Measurements from ENCODE around the gene IBSP.

Gene IBSP, protein sequence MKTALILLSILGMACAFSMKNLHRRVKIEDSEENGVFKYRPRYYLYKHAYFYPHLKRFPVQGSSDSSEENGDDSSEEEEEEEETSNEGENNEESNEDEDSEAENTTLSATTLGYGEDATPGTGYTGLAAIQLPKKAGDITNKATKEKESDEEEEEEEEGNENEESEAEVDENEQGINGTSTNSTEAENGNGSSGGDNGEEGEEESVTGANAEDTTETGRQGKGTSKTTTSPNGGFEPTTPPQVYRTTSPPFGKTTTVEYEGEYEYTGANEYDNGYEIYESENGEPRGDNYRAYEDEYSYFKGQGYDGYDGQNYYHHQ

GRCh38 chr4:87799301-87800113 lies at the start of gene IBSP:
Gene IBSP, plus strand, starts transcription at chr4:87799554. Its CDS starts 2,808 bp downstream, at chr4:87802362.
- DNase-seq (ENCODE audit: low read depth, low spot score) = no peak

GRCh38 chr4:87749883-87750282 lies 49.5 kb upstream of the IBSP start:
- no peak for DNase-seq (ENCODE audit: low read depth, low spot score)

DNA sequence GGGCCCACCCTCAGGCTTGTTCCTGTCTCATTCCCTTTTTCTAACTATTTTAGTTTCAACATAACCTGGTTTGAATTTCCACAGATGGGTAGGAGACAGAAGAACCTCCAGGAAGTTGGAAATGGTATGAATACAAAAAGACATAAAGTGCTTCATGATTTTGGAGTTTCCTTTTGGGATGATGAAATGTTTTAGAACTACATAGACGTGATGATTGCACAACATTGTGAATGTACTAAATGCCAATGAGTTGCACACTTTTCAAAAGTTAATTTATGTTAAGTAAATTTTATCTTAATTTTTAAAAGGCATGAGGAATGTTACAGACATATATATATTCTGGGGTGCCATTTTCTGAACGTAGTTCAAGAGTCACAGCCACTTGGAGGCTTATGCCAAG lies 41.1 kb upstream of the IBSP start:
- DNase-seq (ENCODE audit: low read depth, low spot score) = no peak

GRCh38 chr4:87762311-87762710 lies 37.0 kb upstream of the IBSP start:
- DNase-seq (ENCODE audit: low read depth, low spot score) = no peak

- no peak for DNase-seq (ENCODE audit: low read depth, low spot score)
Measured at GRCh38 chr4:87781569-87781968, 17.8 kb upstream of the IBSP start.

GRCh38 chr4:87783781-87784180 lies 15.6 kb upstream of the IBSP start:
- DNase-seq (ENCODE audit: low read depth, low spot score) = peak; percentile 30

DNA sequence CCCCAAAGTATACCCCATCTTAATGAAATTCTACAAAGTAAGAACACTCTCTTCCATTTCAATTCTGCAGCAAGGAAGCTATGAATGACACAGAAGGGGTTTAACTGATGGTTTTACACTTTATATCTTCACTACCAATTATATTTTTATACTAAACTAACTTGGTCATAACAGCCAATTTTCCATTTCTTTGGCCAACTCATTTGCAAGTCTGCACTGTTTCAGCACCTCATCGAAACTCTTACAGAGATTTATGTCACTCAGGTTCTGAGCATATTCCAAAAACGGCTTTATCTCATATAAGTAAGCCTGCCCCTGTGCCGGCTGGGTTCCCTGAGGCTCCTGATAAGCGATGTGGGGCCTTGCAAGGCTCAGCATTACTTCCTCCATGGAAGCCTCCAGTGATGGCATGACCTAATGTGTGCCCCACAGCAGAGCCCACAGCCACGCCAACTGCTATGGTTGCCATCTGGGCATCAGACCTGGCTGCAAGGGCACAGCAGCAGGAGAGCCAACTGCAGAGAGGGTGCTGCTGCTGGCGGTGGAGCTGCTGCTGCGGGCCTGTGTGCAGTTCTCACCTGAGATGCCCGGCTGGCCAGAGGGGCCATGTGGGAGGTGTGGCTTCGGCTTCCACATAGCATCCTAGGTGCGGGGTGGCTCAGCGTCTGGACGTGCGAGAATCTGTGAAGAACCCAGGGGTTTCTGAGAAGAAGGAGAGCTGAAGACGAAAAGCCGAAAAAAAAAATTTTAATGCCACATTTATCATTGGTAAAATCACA lies 13.4 kb upstream of the IBSP start:
- DNase-seq (ENCODE audit: low read depth, low spot score) = no peak

GRCh38 chr4:87802858-87803257 lies 3.5 kb downstream of the IBSP start:
- DNase-seq (ENCODE audit: low read depth, low spot score) = no peak

DNA sequence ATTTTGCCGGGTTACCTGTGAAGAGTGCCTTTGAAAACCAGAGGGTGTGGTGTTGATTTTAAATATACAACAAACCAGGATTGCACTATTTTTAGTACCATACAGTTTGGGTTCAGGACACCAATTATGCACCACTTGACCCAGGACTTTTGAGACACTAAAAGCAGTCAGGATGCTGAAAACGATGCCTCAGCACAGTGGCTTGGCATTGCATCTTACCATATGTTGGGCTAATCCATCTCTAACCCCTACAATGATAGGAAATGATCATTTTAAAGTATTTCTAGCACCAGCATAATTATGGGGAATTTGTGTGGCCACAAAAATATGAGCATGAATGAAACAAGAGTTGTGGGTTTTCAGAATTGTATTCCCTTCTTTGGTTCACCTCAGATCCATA lies 4.1 kb downstream of the IBSP start:
- DNase-seq (ENCODE audit: low read depth, low spot score) = no peak

GRCh38 chr4:87804871-87805270 lies 5.5 kb downstream of the IBSP start:
- no peak for DNase-seq (ENCODE audit: low read depth, low spot score)

- DNase-seq (ENCODE audit: low read depth, low spot score) = no peak
Measured at GRCh38 chr4:87805971-87806370, 6.6 kb downstream of the IBSP start.

GRCh38 chr4:87806520-87806919 lies 7.2 kb downstream of the IBSP start:
- peak; percentile 24 for DNase-seq (ENCODE audit: low read depth, low spot score)

DNA sequence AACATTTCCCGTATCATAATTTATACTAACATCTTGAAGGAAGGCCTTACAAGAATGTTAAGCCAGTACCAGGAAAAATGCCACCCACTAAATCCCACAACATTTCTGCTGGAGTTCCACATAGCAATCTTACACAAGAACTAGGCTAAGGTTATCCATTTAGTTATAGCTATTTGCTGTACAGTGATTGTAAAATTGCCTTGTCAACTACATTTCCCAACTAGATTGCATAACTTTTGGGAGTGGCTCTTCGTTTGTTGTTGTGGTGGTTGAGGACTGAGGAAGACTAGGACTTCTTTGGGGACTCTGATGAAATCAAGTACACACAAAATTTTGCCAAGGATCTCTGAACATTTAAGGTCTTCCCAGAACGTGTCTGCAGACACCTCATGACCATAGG lies 8.0 kb downstream of the IBSP start:
- no peak for DNase-seq (ENCODE audit: low read depth, low spot score)

- DNase-seq (ENCODE audit: low read depth, low spot score) = no peak
Measured at GRCh38 chr4:87811977-87812376, 12.6 kb downstream of the IBSP start.

DNA sequence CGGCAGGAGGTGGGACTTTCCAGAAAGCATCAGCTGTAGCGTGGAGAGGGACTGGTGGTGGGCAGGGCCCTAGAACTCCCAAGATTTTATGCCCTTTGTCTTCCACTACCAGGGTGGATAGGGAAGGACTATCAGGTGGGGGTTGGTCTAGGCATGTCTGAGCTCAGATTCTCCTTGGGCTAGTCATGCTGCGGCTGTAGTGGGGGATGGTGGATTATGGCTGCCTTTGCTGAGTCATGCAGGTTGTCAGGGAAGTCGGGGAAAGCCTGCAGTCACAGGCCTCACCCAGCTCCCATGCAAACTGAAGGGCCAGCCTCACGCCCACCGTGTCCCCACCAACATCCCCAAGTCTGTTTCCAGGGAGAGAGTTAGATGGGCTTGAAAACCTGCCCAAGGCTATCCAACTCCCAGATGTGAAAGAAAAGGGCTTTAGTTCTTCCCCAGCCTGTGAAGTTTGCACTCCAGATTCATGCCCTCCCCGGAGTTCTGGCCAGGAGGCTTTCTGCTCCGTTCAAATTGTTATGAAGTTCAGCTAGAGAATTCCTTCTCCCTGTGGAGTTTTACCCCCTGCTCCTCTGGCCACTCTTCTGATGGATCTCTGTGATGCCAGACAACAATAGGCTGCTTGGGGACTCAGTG lies 20.0 kb downstream of the IBSP start:
- peak; percentile 87 for DNase-seq (ENCODE audit: low read depth, low spot score)

- no peak for DNase-seq (ENCODE audit: low read depth, low spot score)
Measured at GRCh38 chr4:87823200-87823599, 23.8 kb downstream of the IBSP start.

DNA sequence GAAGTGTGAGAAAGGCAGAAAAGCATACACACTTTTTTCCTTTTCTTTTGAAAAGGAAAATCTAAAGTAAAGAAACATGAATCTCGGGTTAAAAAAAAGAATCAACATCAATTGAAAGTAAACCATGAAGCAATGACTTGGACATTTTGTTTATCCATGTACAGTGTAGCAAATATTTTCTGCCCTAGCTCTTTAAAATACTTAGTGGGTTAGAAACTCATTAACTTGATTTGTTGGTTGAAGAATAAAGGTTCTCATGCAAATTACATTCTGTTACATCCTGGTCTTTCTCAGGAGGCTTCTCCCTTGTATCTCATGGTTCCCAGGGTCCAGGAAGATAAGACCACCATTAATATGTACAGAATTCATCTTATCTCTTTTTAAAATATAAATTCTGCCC lies 24.4 kb downstream of the IBSP start:
- no peak for DNase-seq (ENCODE audit: low read depth, low spot score)

- no peak for DNase-seq (ENCODE audit: low read depth, low spot score)
Measured at GRCh38 chr4:87824352-87824751, 25.0 kb downstream of the IBSP start.

DNA sequence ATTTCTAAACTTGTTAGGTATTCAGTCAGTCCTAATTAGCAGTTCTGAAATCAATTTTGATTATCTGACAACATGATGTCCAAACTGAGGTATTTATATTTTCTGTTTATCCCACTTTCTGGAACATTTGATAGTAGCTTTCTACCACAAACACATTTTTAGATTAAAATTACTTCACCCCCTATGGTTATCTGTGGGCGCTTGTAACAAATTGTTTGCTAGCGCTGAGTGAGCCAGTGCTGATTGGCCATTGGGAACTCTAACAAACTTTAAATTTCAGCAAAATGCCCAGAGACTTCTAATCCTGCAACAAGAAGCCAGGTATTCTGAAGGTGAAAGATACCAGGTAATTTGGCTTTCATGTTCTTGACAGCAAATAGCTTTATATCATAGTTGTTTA lies 33.3 kb downstream of the IBSP start, which contains the start of gene MEPE:
MEPE (plus strand) TSS at position 301 of the 400 bp plus-strand sequence. CDS start 1,746 bp downstream, outside the sequence.
- no peak for DNase-seq (ENCODE audit: low read depth, low spot score)

DNA sequence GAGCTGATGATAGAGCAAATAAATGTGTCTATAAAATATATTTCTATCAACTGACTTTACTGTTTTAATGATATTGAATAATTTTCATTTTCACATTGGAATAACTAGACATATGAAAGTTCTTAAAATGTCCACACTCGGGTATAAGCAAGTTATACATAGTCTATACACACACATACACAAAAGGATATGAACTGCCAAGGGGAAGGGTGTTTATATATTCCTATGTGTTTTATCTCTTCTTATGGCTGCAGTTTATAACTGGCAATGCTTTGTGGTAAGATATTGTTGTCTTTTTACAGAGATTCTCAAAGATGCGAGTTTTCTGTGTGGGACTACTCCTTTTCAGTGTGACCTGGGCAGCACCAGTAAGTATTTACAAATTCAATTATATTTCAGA lies 35.0 kb downstream of the IBSP start:
- no peak for DNase-seq (ENCODE audit: low read depth, low spot score)

GRCh38 chr4:87835197-87835596 lies 35.8 kb downstream of the IBSP start:
- no peak for DNase-seq (ENCODE audit: low read depth, low spot score)

- no peak for DNase-seq (ENCODE audit: low read depth, low spot score)
Measured at GRCh38 chr4:87835743-87836142, 36.4 kb downstream of the IBSP start.
